Activated T-helper 1 cell treated with anti-CD3 and anti-CD28 coated beads, Interleukin-12 subunit alpha, Interleukin-12 subunit beta, Interleukin-2, Interleukin-4 antibody, amounts not matched to agents 30 ng/mL and 10 ng/mL and 1 ng/mL, durations not matched to agents 14 hours and 24 hours and 36 hours (primary cell): ENCODE results near the gene OR51B4. TPM values are rescaled to one million over a fixed set of nuclear protein-coding genes. Genes with fewer than 3 reads are reported as not detected.
"Not testable (repeated sequence)": the region's sequence is repeated elsewhere in the genome, so short reads cannot be mapped to it uniquely, and the experiment has no call there.

Source experiments
- DNase-seq: peaks from one replicate; pipeline ENCODE4 v3.0.0; 2021; ENCODE audit warnings: low spot score
- H3K27ac Mint-ChIP-seq: one replicate; pipeline ENCODE4 v1.8.0; 2021; ENCODE audit warnings: mild to moderate bottlenecking, mixed read lengths
- H3K27me3 Mint-ChIP-seq: one replicate; pipeline ENCODE4 v1.8.0; 2022; ENCODE audit warnings: mild to moderate bottlenecking, moderate library complexity, mixed read lengths; ENCODE audit not compliant: insufficient read depth
- H3K36me3 Mint-ChIP-seq: one replicate; pipeline ENCODE4 v1.8.0; 2021; ENCODE audit warnings: low read depth, mixed read lengths
- H3K4me1 Mint-ChIP-seq: one replicate; pipeline ENCODE4 v1.8.0; 2021; ENCODE audit warnings: low read depth, mixed read lengths
- H3K4me3 Mint-ChIP-seq: one replicate; pipeline ENCODE4 v1.8.0; 2021; ENCODE audit warnings: mild to moderate bottlenecking, moderate library complexity, mixed read lengths
- H3K9me3 Mint-ChIP-seq: one replicate; pipeline ENCODE4 v1.8.0; 2021; ENCODE audit warnings: mixed read lengths
- intact Hi-C: fragments of 100-400 bp; cut with micrococcal nuclease; formaldehyde crosslinking; loops from one replicate; pipeline ENCODE4 v1.15.1; 2024
- total RNA-seq: library from RNA; stranded (reverse); gene quantifications from 2 replicates; pipeline ENCODE4 v1.2.3, GENCODE V29; 2022

OR51B4 gene
- total RNA-seq, 1 donor from 2014 or later: not detected

DNA sequence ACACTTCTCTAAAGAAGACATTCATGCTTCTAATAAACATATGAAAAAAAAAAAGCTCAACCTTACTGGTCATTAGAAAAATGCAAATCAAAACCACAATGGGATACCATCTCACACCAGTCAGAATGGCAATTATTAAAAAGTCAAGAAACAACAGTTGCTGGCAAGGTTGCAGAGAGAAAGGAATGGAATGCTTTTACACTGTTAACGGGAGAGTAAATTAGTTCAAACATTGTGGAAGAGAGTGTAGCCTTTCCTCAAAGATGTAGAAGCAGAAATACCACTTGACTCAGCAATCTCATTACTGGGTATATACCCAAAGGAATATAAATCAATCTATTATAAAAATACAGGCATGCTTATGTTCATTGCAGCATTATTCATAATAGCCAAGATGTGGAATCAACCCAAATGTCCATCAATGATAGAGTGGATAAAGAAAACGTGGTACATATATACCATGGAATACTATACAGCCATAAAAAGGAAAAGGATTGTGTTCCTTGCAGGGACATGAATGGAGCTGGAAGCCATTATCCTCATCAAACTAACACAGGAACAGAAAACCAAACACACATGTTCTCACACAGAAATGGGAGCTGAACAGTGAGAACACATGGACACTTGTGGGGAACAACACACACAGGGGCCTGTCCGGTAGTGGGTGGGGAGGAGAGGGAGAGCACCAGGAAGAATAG lies 11.7 kb upstream of the OR51B4 start:
- H3K4me1 Mint-ChIP-seq, DNase-seq, H3K27ac Mint-ChIP-seq, H3K4me3 Mint-ChIP-seq, H3K36me3 Mint-ChIP-seq, intact Hi-C loops, H3K9me3 Mint-ChIP-seq, H3K27me3 Mint-ChIP-seq: not testable (repeated sequence)

DNA sequence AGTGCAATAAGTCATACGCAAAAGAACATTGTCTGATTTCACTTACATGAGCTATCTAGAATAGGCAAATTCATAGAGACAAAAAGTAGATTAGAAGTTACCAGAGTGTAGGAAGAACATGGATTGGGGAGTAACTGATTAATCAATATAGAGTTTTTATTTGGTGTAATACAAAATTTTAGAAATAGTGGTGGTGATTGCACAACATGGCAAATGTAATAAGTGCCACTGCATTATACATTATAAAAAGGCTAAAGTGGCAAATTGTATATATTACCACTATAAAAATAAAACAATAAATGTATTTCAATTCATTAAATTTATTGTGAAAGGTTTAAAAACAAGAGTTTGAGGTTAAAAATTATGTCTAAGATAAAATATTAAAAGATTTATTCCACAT lies 8.7 kb upstream of the OR51B4 start:
- H3K9me3 Mint-ChIP-seq: no peaks in the 10 kb centered on the region
- no peak overlapping the region for H3K27ac Mint-ChIP-seq
- H3K4me1 Mint-ChIP-seq: no peaks in the 10 kb centered on the region
- no peaks in the 10 kb centered on the region for H3K27me3 Mint-ChIP-seq
- intact Hi-C loops: no loop called here
- no peaks in the 10 kb centered on the region for H3K36me3 Mint-ChIP-seq
- DNase-seq: no peak
- H3K4me3 Mint-ChIP-seq: no peak overlapping the region

DNA sequence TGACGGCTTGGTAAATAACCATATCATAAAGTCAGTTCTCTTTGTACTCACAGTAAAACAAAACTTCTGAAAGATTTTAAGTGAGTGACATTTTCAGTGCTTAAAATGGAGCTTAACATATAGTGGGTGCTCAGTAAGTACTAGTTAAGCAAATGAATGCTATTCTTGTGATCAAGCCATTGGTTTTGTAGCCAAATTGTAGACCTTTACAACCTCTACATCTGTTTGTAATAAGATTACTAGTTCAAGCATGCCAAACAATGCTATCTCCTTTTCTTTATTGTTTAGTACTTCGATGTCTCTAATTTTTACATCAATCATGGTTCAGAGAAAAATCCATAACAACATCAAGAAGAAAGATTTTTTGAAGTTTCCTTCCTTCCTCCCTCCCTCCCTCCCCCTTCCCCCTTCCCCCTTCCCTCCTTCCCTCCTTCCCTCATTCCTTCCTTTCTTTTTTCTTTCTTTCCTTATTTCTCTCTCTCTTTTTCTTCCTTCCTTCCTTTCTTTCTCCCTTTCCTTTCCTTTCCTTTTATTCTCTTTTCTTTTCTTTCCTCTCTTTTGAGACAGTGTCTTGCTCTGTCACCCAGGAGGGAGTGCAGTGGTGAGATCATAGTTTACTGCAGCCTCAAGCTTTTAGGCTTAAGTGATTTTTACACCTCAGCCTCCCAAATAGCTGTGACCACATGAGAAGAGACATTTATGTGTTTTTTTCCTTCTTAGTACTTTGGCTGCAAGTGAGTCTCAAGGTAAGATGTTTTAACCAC lies 5.7 kb upstream of the OR51B4 start:
- Mint-ChIP-seq H3K4me1 (no peaks in the 10 kb centered on the region), H3K9me3 (no peaks in the 10 kb centered on the region), H3K4me3 (no peak overlapping the region), H3K27me3 (no peaks in the 10 kb centered on the region), H3K36me3 (no peaks in the 10 kb centered on the region), H3K27ac (no peak overlapping the region)
- DNase-seq: no peak
- intact Hi-C loops: no loop called here

DNA sequence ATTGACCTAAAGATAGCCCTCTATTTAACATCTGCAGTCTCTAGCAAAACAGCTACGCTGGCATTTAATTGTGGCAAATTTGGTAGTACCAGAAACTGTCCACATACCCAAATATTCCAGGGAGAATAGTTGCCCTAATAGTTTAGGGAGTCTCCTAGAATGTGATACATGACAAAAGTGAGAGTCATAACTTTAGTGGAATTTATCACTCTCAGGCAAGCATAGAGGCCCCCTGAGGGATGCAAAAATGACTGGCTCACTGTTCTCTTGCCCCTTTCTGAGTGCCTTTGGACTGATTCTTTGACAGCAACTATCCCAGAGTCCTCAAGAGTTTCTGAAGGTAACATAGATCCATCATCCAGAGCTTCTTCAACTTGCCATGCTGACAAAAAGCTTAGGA lies 2.3 kb upstream of the OR51B4 start:
- Mint-ChIP-seq H3K4me3 (no peak overlapping the region), H3K27me3 (no peaks in the 10 kb centered on the region), H3K36me3 (no peaks in the 10 kb centered on the region), H3K27ac (no peak overlapping the region), H3K4me1 (no peaks in the 10 kb centered on the region), H3K9me3 (no peaks in the 10 kb centered on the region)
- DNase-seq: no peak
- intact Hi-C loops: no loop called here

DNA sequence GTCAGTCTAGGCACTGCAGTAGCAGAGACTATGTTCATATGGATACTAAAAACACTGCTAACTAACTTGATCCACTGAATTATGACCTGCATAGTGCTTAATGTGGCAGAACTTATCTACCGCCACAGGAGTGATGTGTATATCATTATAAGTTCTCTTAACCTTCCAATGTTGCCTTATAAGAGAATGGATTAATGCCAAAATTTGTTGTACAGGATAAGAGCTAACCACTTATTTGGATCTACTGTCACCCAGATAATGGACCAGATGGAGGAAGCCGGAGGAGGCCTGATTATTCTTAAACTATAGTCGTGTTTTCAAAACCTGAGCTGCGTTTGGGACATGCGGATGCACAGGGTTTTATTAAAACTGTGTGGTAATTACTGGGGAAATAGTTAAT lies 1.9 kb upstream of the OR51B4 start:
- Mint-ChIP-seq H3K9me3 (no peaks in the 10 kb centered on the region), H3K27me3 (no peaks in the 10 kb centered on the region), H3K27ac (no peak overlapping the region), H3K4me1 (no peaks in the 10 kb centered on the region), H3K36me3 (no peaks in the 10 kb centered on the region), H3K4me3 (no peak overlapping the region)
- no peak for DNase-seq
- intact Hi-C loops: no loop called here

DNA sequence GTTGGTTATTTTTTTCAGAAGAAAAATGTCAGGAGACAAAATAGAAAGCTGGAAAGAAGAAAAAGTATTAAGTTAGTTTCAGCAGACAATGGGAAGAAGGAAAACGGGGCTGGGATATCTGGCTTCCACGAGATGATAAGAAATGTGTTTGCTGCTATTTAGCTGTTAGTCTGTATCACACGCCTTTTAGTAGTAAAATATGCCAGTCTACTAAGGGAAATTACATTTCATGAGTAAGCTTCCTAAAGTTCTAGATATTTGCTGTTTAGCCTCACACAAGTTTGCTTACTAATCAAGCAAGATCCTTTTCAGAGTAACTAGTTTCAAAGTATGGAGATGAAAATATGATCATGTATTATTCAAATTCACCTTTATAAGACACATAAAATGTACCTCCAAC lies 1.5 kb downstream of the OR51B4 start:
- no peak for DNase-seq
- Mint-ChIP-seq H3K4me1 (no peaks in the 10 kb centered on the region), H3K4me3 (no peak overlapping the region), H3K27me3 (no peaks in the 10 kb centered on the region), H3K9me3 (no peaks in the 10 kb centered on the region), H3K36me3 (no peaks in the 10 kb centered on the region), H3K27ac (no peak overlapping the region)
- intact Hi-C loops: no loop called here

DNA sequence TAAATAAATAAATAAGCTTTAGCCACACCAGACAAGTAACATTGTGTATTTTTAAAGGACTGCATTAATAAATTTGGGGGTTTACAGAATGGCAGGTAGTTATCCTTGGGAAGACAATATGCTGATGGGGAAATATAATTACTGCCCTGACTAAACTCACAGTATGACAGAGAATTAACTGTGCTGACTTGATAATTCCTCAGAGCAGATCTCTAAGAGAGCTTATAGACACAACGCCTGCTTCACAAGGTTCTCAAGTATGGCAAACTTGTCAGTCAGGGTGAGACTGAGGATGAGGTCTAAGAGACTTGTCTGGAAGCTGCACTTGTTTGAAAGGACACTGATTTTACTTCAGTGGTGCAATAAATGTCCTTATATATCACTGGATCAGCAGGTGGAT lies 3.3 kb downstream of the OR51B4 start:
- intact Hi-C loops: no loop called here
- no peak for DNase-seq
- no peak overlapping the region for H3K4me3 Mint-ChIP-seq
- no peaks in the 10 kb centered on the region for H3K4me1 Mint-ChIP-seq
- H3K9me3 Mint-ChIP-seq: no peaks in the 10 kb centered on the region
- H3K27me3 Mint-ChIP-seq: no peaks in the 10 kb centered on the region
- no peak overlapping the region for H3K27ac Mint-ChIP-seq
- no peaks in the 10 kb centered on the region for H3K36me3 Mint-ChIP-seq

DNA sequence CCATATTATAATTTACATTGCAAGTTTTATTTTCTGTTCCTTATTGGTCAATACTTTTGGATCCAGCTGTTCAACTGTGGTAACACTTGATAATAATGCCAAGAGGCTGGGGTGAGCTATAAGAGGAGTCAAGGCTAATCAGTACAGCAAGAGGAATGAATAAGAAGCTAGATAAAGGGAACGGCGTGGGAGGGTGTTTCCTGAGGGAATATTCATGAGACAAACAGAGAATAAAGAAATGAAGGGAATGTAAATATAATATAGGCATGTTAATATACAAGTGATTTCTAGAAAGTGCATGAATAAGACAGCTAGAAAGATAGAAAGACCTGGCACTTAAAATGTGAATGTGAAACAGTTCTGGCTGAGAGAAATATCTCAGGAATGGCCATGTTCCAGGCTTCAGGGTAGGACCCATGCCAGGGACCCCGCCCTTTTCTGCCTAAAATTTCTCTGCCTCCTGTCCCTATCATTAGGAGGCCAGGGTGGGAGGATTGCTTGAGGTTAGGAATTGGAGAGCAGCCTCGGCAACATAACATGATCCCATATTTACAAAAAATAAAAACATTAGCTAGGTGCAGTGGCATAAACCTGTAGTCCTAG lies 3.9 kb downstream of the OR51B4 start:
- Mint-ChIP-seq H3K9me3 (no peaks in the 10 kb centered on the region), H3K4me1 (no peaks in the 10 kb centered on the region), H3K27ac (no peak overlapping the region), H3K27me3 (no peaks in the 10 kb centered on the region), H3K36me3 (no peaks in the 10 kb centered on the region), H3K4me3 (no peak overlapping the region)
- DNase-seq: no peak
- intact Hi-C loops: no loop called here

DNA sequence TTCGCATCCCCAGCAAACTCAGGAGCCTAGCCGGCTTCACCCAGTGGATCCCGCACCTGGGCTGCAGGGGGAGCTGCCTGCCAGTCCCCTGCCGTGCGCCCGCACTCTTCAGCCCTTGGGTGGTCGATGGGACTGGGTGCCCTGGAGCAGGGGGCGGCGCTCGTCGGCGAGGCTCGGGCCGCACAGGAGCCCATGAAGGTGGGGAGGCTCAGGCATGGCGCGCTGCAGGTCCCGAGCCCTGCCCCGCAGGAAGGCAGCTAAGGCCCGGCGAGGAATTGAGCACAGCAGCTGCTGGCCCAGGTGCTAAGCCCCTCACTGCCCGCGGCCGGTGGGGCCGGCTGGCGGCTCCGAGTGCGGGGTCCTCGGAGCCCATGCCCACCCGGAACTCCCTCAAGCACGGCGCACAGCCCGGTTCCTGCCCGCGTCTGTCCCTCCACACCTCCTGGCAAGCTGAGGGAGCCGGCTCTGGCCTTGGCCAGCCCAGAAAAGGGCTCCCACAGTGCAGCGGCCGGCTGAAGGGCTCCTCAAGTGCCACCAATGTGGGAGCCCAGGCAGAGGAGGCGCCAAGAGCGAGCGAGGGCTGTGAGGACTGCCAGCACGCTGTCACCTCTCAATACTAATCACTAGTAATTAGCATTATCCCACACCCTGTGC lies 7.3 kb downstream of the OR51B4 start:
- H3K36me3 Mint-ChIP-seq, H3K27ac Mint-ChIP-seq, H3K4me3 Mint-ChIP-seq, intact Hi-C loops, H3K4me1 Mint-ChIP-seq, H3K9me3 Mint-ChIP-seq, DNase-seq, H3K27me3 Mint-ChIP-seq: not testable (repeated sequence)

DNA sequence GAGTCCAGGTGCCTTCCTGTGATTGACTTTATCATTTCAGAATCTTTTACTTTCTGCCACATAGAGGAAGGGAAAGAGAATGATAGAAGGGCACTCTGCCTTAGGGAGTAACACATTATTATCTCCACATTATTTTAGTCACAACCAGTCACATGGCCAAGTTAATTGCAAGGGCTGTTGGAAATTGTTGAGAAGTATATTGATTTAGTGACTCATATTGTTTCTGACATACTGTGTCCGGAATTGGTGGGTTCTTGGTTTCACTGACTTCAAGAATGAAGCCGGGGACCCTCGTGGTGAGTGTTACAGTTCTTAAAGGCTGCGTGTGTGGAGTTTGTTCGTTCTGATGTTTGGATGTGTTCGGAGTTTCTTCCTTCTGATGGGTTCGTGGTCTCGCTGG lies 8.7 kb downstream of the OR51B4 start:
- DNase-seq: no peak
- H3K4me3 Mint-ChIP-seq: no peak overlapping the region
- H3K27ac Mint-ChIP-seq: no peak overlapping the region
- H3K27me3 Mint-ChIP-seq: no peaks in the 10 kb centered on the region
- H3K9me3 Mint-ChIP-seq: no peaks in the 10 kb centered on the region
- no peaks in the 10 kb centered on the region for H3K36me3 Mint-ChIP-seq
- intact Hi-C loops: no loop called here
- no peaks in the 10 kb centered on the region for H3K4me1 Mint-ChIP-seq

DNA sequence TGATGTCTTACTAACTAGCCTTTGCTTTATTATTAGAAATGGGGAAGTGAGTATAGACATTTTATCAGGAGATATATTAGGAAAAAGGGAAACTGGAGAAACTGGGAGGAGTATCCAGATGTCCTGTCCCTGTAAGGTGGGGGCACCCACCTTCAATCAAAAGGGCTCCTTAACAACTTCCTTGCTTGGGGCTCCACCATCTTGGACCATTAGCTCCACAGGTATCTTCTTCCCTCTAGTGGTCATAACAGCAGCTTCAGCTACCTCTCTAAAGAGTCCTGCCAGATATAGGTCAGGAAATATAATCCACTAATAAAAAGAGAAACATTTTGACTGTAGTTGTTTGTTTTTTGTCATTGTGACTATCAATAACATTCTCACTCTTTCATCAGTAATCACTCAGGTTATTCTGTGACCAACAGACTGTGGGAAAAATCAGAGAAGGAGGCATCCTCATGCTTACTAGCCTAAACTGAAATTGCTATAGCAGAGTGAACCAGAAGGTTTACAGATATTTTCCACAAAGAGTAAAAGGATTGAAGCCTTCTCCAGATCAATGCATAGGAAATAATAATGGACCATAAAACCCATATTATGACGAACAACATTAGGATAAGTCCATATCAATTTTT lies 10.4 kb downstream of the OR51B4 start:
- no peaks in the 10 kb centered on the region for H3K9me3 Mint-ChIP-seq
- no peaks in the 10 kb centered on the region for H3K36me3 Mint-ChIP-seq
- H3K4me1 Mint-ChIP-seq: no peaks in the 10 kb centered on the region
- intact Hi-C loops: loop anchor here (1.0 kb wide), 1 partner anchor 167 kb away; no protein-coding TSS in a partner anchor
- no peaks in the 10 kb centered on the region for H3K27me3 Mint-ChIP-seq
- no peak for DNase-seq
- H3K27ac Mint-ChIP-seq: no peak overlapping the region
- no peak overlapping the region for H3K4me3 Mint-ChIP-seq

DNA sequence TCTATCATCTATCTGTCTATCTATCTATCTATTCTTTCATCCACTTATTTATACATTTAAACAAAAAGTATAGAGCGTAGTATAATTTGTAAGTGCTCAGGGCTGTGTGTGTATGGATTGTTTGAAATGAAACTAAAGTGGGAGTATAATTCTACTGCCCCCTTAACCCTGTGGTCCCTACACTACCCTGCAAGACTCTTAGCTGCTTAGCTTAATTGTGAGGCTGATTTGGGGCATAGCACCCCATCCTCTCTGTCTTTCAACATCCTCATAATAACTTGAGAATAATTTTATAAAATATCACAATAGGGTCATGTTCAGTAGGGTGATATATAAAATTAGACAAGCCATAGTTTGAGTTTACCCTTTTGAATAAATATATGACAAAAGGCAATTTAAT lies 11.6 kb downstream of the OR51B4 start:
- Mint-ChIP-seq H3K4me3 (no peak overlapping the region), H3K27me3 (no peaks in the 10 kb centered on the region), H3K4me1 (no peaks in the 10 kb centered on the region), H3K36me3 (no peaks in the 10 kb centered on the region), H3K9me3 (no peaks in the 10 kb centered on the region), H3K27ac (no peak overlapping the region)
- DNase-seq: no peak
- intact Hi-C loops: no loop called here

DNA sequence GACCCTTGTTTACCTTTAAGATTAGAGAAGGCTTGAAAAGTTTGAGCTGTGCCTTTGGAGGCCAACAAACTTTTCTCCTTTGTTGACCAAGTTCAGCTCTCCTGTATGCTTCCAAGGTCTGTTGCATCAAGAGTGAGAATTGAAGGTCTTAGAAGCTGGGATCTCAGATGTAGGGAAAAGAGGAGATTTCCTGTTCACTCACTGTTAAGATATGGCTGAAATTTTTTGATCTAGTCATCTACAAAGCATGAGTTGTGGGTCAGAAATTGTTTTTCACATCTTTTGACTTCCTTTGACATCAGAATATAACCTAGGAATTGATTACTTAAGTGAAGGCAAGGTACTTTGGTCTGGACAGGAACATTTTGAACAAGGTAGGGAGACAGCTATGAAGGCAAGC lies 12.1 kb downstream of the OR51B4 start:
- intact Hi-C loops: no loop called here

More for the DNA sequence above, 12.1 kb downstream of the OR51B4 start:
- no peak for DNase-seq
- H3K4me3 Mint-ChIP-seq: no peak overlapping the region
- no peak overlapping the region for H3K27ac Mint-ChIP-seq
- no peaks in the 10 kb centered on the region for H3K9me3 Mint-ChIP-seq
- no peaks in the 10 kb centered on the region for H3K27me3 Mint-ChIP-seq
- no peaks in the 10 kb centered on the region for H3K4me1 Mint-ChIP-seq
- H3K36me3 Mint-ChIP-seq: no peaks in the 10 kb centered on the region
